Stomach (tissue), 4 donors: ENCODE results near the gene FMO2.

Experiments
- CTCF ChIP-seq, 7 experiments: fragments of 450-650 bp in 4 of 7; fragments of 200-600 bp in 3 of 7; sonication (generic) in 3 of 7; IDR thresholded peaks; one replicate each; pipeline ENCODE4 v1.5.1; 2016 to 2019; ENCODE audit warnings: antibody characterized with exemption in 7 of 7, control low read depth in 2 of 7, mild to moderate bottlenecking in 1 of 7
- POLR2A ChIP-seq, 4 donors: fragments of 450-650 bp; IDR thresholded peaks; one replicate each; pipeline ENCODE4 v1.6.1; 2016; ENCODE audit warnings: antibody characterized with exemption in 4 of 4, control low read depth in 2 of 4, mild to moderate bottlenecking in 1 of 4, moderate library complexity in 1 of 4
- POLR2AphosphoS5 ChIP-seq, 3 donors: sonication (generic); formaldehyde crosslinking; IDR thresholded peaks; one replicate each; pipeline ENCODE4 v1.6.1; 2016; ENCODE audit warnings: antibody characterized with exemption in 3 of 3

GRCh38 chr1:171220081-171220420, 35.0 kb downstream of the FMO2 start:
- TF ChIP-seq POLR2AphosphoS5 (IDR thresholded peaks at IDR 0.05) (no peak), POLR2A (IDR thresholded peaks at IDR 0.05) (no peak), CTCF (IDR thresholded peaks at IDR 0.05) (no peak)
